HEK293 (cell line): ENCODE data around the gene SHISAL1.

Experiments used
- CTCF ChIA-PET: fragments of 350-600 bp; formaldehyde crosslinking; extraction: SDS; loops from one replicate; lab custom pipeline; 2021; ENCODE audit warnings: antibody characterized with exemption; lab: Yijun Ruan, JAX
- POLR2A ChIA-PET: fragments of 300-600 bp; formaldehyde crosslinking; extraction: SDS; loops from one replicate; lab custom pipeline; 2020; ENCODE audit warnings: antibody characterized with exemption, inconsistent platforms; lab: Yijun Ruan, JAX
- H3K27ac ChIP-seq: fragments of 200-500 bp; sonication (Bioruptor generic); 2 replicates; pipeline ENCODE4 v1.5.1; 2014; ENCODE audit warnings: low read depth, low read length, control low read depth, inconsistent platforms; ENCODE audit errors: extremely low read depth
- H3K36me3 ChIP-seq, 2 experiments: fragments of 200-500 bp in 1 of 2; sonication (Bioruptor generic) in 1 of 2; 1 replicate in 1 of 2; 2 replicates in 1 of 2; pipeline ENCODE4 v1.5.1; 2014 to 2017; ENCODE audit warnings: inconsistent platforms in 2 of 2, low read length in 2 of 2; ENCODE audit not compliant: control insufficient read depth in 2 of 2, insufficient read depth in 1 of 2
- H3K4me1 ChIP-seq: fragments of 200-500 bp; sonication (Bioruptor generic); 2 replicates; pipeline ENCODE4 v1.5.1; 2014; ENCODE audit warnings: mild to moderate bottlenecking, low read length, inconsistent platforms; ENCODE audit not compliant: control insufficient read depth, insufficient read depth
- H3K4me3 ChIP-seq: 2 replicates; pipeline ENCODE4 v1.5.1; 2011; ENCODE audit warnings: low read depth, mild to moderate bottlenecking, control low read depth, low read length, moderate library complexity
- H3K9me3 ChIP-seq: fragments of 200-500 bp; sonication (Bioruptor generic); 2 replicates; pipeline ENCODE4 v1.5.1; 2014; ENCODE audit warnings: low read depth, low read length, inconsistent platforms; ENCODE audit not compliant: control insufficient read depth, insufficient read depth
- ATF2 ChIP-seq: fragments of 450-650 bp; formaldehyde crosslinking; IDR thresholded peaks from 2 replicates; pipeline ENCODE4 v1.5.1; 2016; ENCODE audit warnings: missing biosample characterization, missing genetic modification characterization, low read depth
- KLF1 ChIP-seq: fragments of 450-650 bp; formaldehyde crosslinking; IDR thresholded peaks from 2 replicates; pipeline ENCODE4 v1.5.1; 2016; ENCODE audit warnings: missing biosample characterization, missing genetic modification characterization
- KLF17 ChIP-seq: fragments of 450-650 bp; formaldehyde crosslinking; IDR thresholded peaks from 2 replicates; pipeline ENCODE4 v1.5.1; 2016; ENCODE audit warnings: missing biosample characterization, missing genetic modification characterization
- ZBTB17 ChIP-seq: fragments of 450-650 bp; formaldehyde crosslinking; IDR thresholded peaks from 2 replicates; pipeline ENCODE4 v1.5.1; 2016; ENCODE audit warnings: missing biosample characterization, missing genetic modification characterization
- ZBTB49 ChIP-seq: fragments of 450-650 bp; formaldehyde crosslinking; IDR thresholded peaks from 2 replicates; pipeline ENCODE4 v1.5.1; 2016; ENCODE audit warnings: missing biosample characterization, missing genetic modification characterization, low read depth
- ZNF112 ChIP-seq: fragments of 450-650 bp; formaldehyde crosslinking; IDR thresholded peaks from 2 replicates; pipeline ENCODE4 v1.5.0; 2017; ENCODE audit warnings: missing biosample characterization, missing genetic modification characterization
- ZNF184 ChIP-seq: fragments of 450-650 bp; IDR thresholded peaks from 2 replicates; pipeline ENCODE4 v1.5.1; 2018; ENCODE audit warnings: missing biosample characterization, mild to moderate bottlenecking, missing genetic modification characterization
- ZNF19 ChIP-seq: fragments of 450-650 bp; formaldehyde crosslinking; IDR thresholded peaks from 2 replicates; pipeline ENCODE4; 2016; ENCODE audit warnings: missing biosample characterization, missing genetic modification characterization, low read depth
- ZNF530 ChIP-seq: fragments of 450-650 bp; formaldehyde crosslinking; IDR thresholded peaks from 2 replicates; pipeline ENCODE4 v1.5.1; 2016; ENCODE audit warnings: low read depth, missing biosample characterization, missing genetic modification characterization
- ZNF549 ChIP-seq: fragments of 450-650 bp; IDR thresholded peaks from 2 replicates; pipeline ENCODE4 v1.5.1; 2018; ENCODE audit warnings: missing biosample characterization, missing genetic modification characterization, mild to moderate bottlenecking, inconsistent platforms, moderate library complexity
- ZNF571 ChIP-seq: fragments of 450-650 bp; formaldehyde crosslinking; IDR thresholded peaks from 2 replicates; pipeline ENCODE4 v1.5.0; 2017; ENCODE audit warnings: missing biosample characterization, missing genetic modification characterization
- ZNF645 ChIP-seq: fragments of 450-650 bp; formaldehyde crosslinking; IDR thresholded peaks from 2 replicates; pipeline ENCODE4; 2016; ENCODE audit warnings: missing biosample characterization, missing genetic modification characterization
- ZNF776 ChIP-seq: fragments of 450-650 bp; formaldehyde crosslinking; IDR thresholded peaks from 2 replicates; pipeline ENCODE4 v1.5.0; 2017; ENCODE audit warnings: missing biosample characterization, missing genetic modification characterization, borderline replicate concordance
- ZNF792 ChIP-seq: fragments of 450-650 bp; formaldehyde crosslinking; IDR thresholded peaks from 2 replicates; pipeline ENCODE4 v1.5.1; 2016; ENCODE audit warnings: missing biosample characterization, missing genetic modification characterization
- ZSCAN18 ChIP-seq: fragments of 450-650 bp; formaldehyde crosslinking; IDR thresholded peaks from 2 replicates; pipeline ENCODE4 v1.5.1; 2016; ENCODE audit warnings: missing biosample characterization, missing genetic modification characterization
- ZXDB ChIP-seq: fragments of 450-650 bp; formaldehyde crosslinking; IDR thresholded peaks from 2 replicates; pipeline ENCODE4 v1.5.1; 2016; ENCODE audit warnings: missing biosample characterization, missing genetic modification characterization

Gene SHISAL1

GRCh38 chr22:44295406-44295805 is 17.3 kb downstream of the SHISAL1 start (continued):
- TF ChIP-seq ZNF645 (tag by site-specific recombination) (no peak), ZNF776 (tag by site-specific recombination) (no peak)

GRCh38 chr22:44293876-44294275 is 18.9 kb downstream of the SHISAL1 start:
- ChIA-PET POLR2A (no interaction called here), CTCF (interaction anchor here (1.3 kb wide), 1 partner anchor 64 kb away, joined by 5 read pairs; no protein-coding TSS in a partner anchor)
- Histone ChIP-seq H3K9me3 (peaks cover 2% of the 10 kb centered on the region), H3K27ac (no peak overlapping the region), H3K36me3 (no peaks in the 10 kb centered on the region), H3K4me1 (no peaks in the 10 kb centered on the region), H3K4me3 (no peak overlapping the region)
- TF ChIP-seq ZNF184 (tag by site-specific recombination) (no peak), ZSCAN18 (tag by site-specific recombination) (no peak), ZBTB49 (tag by site-specific recombination) (no peak), ZNF19 (tag by site-specific recombination) (no peak), ATF2 (tag by site-specific recombination) (no peak), ZNF792 (tag by site-specific recombination) (no peak), KLF17 (tag by site-specific recombination) (no peak), ZNF530 (tag by site-specific recombination) (no peak), ZNF549 (tag by site-specific recombination) (no peak), ZBTB17 (tag by site-specific recombination) (no peak)

- peaks cover 2% of the 10 kb centered on the region for H3K9me3 ChIP-seq
- POLR2A ChIA-PET = no interaction called here
- TF ChIP-seq ZNF571 (tag by site-specific recombination) (no peak), ZXDB (tag by site-specific recombination) (no peak), ZNF112 (tag by site-specific recombination) (no peak), KLF1 (tag by site-specific recombination) (no peak)
- no peak overlapping the region for H3K27ac ChIP-seq
- CTCF ChIA-PET = interaction anchor here (0.7 to 1.3 kb wide), 2 partner anchors 25 to 65 kb away, joined by 4 to 5 read pairs; no protein-coding TSS in a partner anchor
- H3K4me1 ChIP-seq = no peaks in the 10 kb centered on the region
- H3K36me3 ChIP-seq = no peaks in the 10 kb centered on the region
- H3K4me3 ChIP-seq = no peak overlapping the region
Observed at GRCh38 chr22:44293034-44293433, 19.7 kb downstream of the SHISAL1 start.
